Right lobe of liver (tissue), 4 donors: ENCODE data around the gene SGSH.

Experiments used
- CTCF ChIP-seq, 4 donors: fragments of 200-600 bp in 3 of 4; fragments of 450-650 bp in 1 of 4; IDR thresholded peaks; one replicate each; pipeline versions ENCODE4 v1.5.1 to v1.8.0; 2016 to 2022; ENCODE audit warnings: antibody characterized with exemption in 4 of 4, mild to moderate bottlenecking in 2 of 4
- POLR2A ChIP-seq: fragments of 450-650 bp; IDR thresholded peaks from one replicate; pipeline ENCODE4 v1.6.1; 2017; ENCODE audit warnings: antibody characterized with exemption, mild to moderate bottlenecking
- donor health status: DM: no; HTN: no; CAD: no.
- donor health status: DM: no; HTN: no; CAD: no.
- donor health status: DM: no; HTN: yes; CAD: no.

- TF ChIP-seq CTCF (IDR thresholded peaks at IDR 0.05) = no peak
- no peak for TF ChIP-seq POLR2A
Observed at GRCh38 chr17:80214012-80214877, 5.9 kb downstream of the SGSH start.
